Coronary artery (tissue), 2 donors: ENCODE results near the gene CDKL4.
A peak's percentile ranks its signal among the peaks of the same experiment; 100 is the strongest.
"Not testable (repeated sequence)": the region's sequence is repeated elsewhere in the genome, so short reads cannot be mapped to it uniquely, and the experiment has no call there.

Experiments used
- DNase-seq: peaks from one replicate; pipeline ENCODE4 v3.0.0-alpha.2; 2017; ENCODE audit warnings: low spot score
- H3K27ac ChIP-seq, 2 donors: fragments of 200-600 bp; sonication (generic); one replicate each; pipeline ENCODE4 v1.5.1; 2016 to 2019
- H3K4me3 ChIP-seq: fragments of 200-600 bp; sonication (generic); 2 replicates; pipeline ENCODE4 v1.5.1; 2016; ENCODE audit warnings: mild to moderate bottlenecking, moderate library complexity
- TF ChIP-seq, protein P1 (sequence below): fragments of 200-600 bp; sonication (generic); IDR thresholded peaks from one replicate; pipeline ENCODE4 v1.5.1; 2019; ENCODE audit warnings: antibody characterized with exemption

The CDKL4 gene

DNA sequence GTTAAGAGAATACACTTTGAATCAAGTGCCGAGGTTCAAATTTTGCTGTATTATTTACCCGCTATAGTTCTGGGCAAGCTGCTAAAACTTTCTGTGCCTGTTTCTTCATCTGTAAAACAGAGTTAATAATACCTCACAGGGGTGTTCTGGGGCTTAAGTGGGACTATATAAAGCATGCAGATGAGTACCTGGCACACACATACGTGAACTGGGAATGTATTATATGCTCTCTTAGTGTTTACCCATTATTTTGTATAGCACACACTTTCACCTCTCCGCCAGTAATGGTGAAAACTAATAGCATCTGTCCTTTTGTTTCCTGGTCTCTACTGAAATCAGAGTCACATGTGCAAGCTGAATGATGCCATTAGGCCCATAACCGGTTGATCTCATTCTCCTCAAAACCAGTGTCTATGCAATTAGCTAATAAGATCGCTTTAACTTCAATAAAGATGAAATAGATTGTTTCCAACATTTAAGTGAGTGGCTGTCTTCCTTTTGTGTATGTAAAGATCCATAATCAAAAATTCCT lies 3.8 kb upstream of the CDKL4 start:
- no peak overlapping the region for H3K27ac ChIP-seq
- TF ChIP-seq, protein P1, sequence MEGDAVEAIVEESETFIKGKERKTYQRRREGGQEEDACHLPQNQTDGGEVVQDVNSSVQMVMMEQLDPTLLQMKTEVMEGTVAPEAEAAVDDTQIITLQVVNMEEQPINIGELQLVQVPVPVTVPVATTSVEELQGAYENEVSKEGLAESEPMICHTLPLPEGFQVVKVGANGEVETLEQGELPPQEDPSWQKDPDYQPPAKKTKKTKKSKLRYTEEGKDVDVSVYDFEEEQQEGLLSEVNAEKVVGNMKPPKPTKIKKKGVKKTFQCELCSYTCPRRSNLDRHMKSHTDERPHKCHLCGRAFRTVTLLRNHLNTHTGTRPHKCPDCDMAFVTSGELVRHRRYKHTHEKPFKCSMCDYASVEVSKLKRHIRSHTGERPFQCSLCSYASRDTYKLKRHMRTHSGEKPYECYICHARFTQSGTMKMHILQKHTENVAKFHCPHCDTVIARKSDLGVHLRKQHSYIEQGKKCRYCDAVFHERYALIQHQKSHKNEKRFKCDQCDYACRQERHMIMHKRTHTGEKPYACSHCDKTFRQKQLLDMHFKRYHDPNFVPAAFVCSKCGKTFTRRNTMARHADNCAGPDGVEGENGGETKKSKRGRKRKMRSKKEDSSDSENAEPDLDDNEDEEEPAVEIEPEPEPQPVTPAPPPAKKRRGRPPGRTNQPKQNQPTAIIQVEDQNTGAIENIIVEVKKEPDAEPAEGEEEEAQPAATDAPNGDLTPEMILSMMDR = no peak

DNA sequence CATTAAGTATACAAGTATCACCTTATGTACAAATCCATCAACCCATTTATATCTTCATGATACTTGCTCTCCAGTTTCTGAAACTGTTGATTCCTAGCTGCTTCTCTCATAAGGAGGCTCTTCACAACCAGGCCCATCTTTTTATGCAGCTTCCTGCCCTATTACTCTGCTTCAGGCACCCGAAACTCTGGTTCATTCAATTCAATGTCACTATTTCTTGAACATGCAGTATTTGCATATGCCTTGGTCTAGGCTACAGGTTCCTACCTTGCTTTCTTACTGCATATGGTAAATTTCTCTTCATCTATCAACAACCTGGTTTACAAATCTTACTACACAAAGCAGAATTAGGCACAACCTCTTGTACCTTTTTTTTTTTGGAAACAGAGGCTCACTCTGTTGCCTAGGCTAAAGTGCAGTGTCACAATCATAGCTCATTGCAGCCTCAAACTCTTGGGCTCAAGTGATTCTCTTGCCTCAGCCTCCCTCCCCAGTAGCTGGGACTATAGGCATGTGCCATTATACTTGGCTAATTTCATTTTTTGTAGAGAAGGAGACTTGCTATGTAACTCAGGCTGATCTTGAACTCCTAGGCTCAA lies 2.7 kb upstream of the CDKL4 start:
- no peak for DNase-seq
- TF ChIP-seq, protein P1 = no peak
- no peak overlapping the region for H3K4me3 ChIP-seq
- H3K27ac ChIP-seq = no peak overlapping the region

More for the DNA sequence above, 3.8 kb upstream of the CDKL4 start:
- no peak for DNase-seq
- H3K4me3 ChIP-seq = no peak overlapping the region

DNA sequence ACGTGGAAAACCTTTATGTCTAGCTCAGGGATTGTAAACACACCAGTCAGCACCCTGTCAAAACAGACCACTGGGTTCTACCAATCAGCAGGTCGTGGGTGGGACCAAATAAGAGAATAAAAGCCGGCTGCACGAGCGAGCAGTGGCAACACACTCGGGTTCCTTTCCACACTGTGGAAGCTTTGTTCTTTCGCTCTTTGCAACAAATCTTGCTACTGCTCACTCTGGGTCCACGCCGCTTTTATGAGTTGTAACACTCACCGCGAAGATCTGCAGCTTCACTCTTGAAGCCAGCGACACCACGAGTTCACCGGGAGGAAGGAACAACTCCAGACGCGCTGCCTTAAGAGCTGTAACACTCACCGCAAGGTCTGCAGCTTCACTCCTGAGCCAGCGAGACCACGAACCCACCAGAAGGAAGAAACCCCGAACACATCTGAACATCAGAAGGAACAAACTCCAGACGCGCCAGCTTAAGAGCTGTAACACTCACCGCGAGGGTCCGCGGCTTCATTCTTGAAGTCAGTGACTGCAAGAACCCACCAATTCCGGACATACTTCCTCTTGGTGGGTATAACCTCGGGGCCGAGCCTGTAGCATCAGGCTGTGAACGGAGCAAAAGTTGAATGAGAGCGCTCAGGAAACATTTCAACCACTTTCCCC lies 1.3 kb upstream of the CDKL4 start:
- not testable (repeated sequence) for DNase-seq, H3K27ac ChIP-seq
- H3K4me3 ChIP-seq = peak overlapping the region; percentile 23

DNA sequence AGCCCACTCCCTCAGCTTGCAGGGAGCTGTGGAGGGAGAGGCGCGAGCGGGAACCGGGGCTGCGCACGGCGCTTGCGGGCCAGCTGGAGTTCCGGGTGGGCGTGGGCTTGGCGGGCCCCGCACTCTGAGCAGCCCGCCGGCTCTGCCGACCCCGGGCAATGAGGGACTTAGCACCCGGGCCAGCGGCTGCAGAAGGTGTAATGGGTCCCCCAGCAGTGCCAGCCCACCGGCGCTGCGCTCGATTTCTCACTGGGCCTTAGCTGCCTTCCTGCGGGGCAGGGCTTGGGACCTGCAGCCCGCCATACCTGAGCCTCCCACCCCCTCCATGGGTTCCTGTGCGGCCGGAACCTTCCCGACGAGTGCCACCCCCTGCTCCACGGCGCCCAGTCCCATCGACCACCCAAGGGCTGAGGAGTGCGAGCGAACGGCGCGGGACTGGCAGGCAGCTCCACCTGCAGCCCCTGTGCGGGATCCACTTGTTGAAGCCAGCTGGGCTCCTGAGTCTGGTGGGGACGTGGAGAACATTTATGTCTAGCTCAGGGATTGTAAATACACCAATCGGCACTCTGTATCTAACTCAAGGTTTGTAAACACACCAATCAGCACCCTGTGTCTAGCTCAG lies 582 bp upstream of the CDKL4 start:
- H3K4me3 ChIP-seq = peak overlapping the region; percentile 66
- DNase-seq, H3K27ac ChIP-seq: not testable (repeated sequence)

DNA sequence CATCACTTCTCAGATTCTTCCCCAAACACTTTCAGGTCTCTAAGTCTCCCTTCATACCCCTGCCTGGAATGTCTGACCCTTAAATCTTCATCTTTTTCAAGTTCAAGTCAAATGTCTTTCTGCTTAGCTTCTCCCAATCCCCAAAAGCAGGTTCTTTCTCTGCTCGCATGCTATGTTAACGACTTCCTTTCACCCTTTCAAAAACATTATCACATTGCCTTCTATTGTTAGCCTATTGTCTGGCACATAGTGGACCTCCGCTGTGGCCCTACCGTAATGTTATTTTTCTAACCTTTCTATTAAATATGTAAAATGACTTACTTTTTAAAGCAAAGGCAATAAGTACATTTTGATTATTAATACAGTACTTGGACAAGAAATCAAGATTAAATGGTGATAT lies 2.2 kb downstream of the CDKL4 start:
- DNase-seq = no peak
- no peak overlapping the region for H3K4me3 ChIP-seq
- TF ChIP-seq, protein P1 = no peak
- H3K27ac ChIP-seq = no peak overlapping the region

DNA sequence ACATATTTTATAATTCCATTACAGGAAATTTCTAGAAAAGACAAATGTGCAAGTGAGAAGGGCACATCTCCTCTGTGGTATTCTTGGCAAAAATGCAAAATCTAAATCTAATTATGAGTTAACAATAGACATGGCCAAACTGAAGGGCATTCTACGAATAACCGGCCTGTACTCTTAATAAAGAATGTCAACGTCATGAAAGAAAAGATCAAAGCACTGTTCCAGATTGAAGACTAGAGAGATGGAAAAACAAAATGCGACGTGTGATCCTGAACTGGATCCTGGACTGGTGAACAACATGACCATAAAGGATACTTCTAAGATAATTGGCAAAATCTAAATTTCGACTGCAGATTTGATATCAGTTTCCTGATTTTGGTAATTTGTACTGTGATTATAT lies 3.0 kb downstream of the CDKL4 start:
- Histone ChIP-seq H3K4me3 (no peak overlapping the region), H3K27ac (no peak overlapping the region)
- TF ChIP-seq, protein P1 = no peak
- DNase-seq = no peak

DNA sequence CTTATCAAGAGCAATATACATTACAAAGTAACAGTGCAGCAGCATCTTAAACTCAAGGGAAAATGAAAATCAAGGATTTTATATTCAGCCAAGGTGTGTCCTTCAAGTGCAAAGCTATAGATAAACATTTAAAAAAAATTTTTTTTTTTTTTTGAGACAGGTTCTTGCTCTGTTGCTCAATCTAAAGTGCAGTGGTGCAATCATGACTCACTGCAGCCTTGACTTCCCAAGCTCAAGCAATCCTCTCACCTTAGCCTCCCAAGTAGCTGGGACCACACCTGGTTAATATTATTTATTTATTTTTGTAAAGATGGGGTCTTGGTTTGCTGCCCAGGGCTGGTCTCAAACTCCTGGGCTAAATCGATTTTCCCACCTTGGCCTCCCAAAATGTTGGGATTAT lies 9.0 kb downstream of the CDKL4 start:
- H3K4me3 ChIP-seq = no peak overlapping the region
- no peak for DNase-seq

More for the DNA sequence above, 9.0 kb downstream of the CDKL4 start:
- TF ChIP-seq, protein P1 = no peak
- no peak overlapping the region for H3K27ac ChIP-seq
